ENCODE results near the gene EXOC3L2. TPM values are rescaled to one million over a fixed set of nuclear protein-coding genes. Genes with fewer than 3 reads are reported as not detected.

The EXOC3L2 gene
- total and polyA plus RNA-seq, 2 of the 8 experiments (the other 6 are each of a cell fraction or from before 2014, with no cell fraction given), result 1.4 to 1.6 TPM

- no peaks in the 10 kb centered on the region for H3K36me3 ChIP-seq (ENCODE audit: control insufficient read depth in 2 of 4, insufficient read depth in 4 of 4, low read length in 3 of 4)
- H2BK15ac ChIP-seq (ENCODE audit: low read length), result no peak overlapping the region
- 81% methylated on average over 10 of the region's 10 CpGs; no CpG with 5 or more reads in 1 of the 2 experiments for WGBS, 2 experiments (ENCODE audit: extremely low coverage in 1 of 2, insufficient coverage in 1 of 2, insufficient read length in 1 of 2, insufficient replicate concordance in 2 of 2, low coverage in 1 of 2, low lambda C conversion rate in 2 of 2, missing lambda C conversion rate in 1 of 2)
- no peak overlapping the region for H2BK5ac ChIP-seq (ENCODE audit: low read depth, low read length)
- H3K23ac ChIP-seq (ENCODE audit: insufficient read length), result no peak overlapping the region
- H3K4me2 ChIP-seq (ENCODE audit: insufficient read depth in 1 of 2, low read depth in 2 of 2, low read length in 2 of 2), result no peak overlapping the region
- H3K4me3 ChIP-seq (ENCODE audit: extremely low read depth in 1 of 4, insufficient read depth in 2 of 4, low read depth in 3 of 4, low read length in 4 of 4), result no peak overlapping the region
- H3K79me1 ChIP-seq (ENCODE audit: low read depth, low read length), result peaks cover 6% of the 10 kb centered on the region
- ChIA-PET POLR2A (ENCODE audit: partially characterized antibody) (interaction anchor here (1.1 kb wide), 1 partner anchor 9 kb away, joined by 5 read pairs; no protein-coding TSS in a partner anchor), CTCF (ENCODE audit: partially characterized antibody) (interaction anchor here (0.8 to 3.8 kb wide), 2 partner anchors 11 kb away, joined by 4 to 16 read pairs; no protein-coding TSS in a partner anchor)
- no peak overlapping the region for H2AK5ac ChIP-seq (ENCODE audit: low read depth, low read length)
- no peaks in the 10 kb centered on the region for H3K9me3 ChIP-seq (ENCODE audit: insufficient read depth in 2 of 2, low read depth in 1 of 2, low read length in 1 of 2)
- H3K79me2 ChIP-seq (ENCODE audit: control insufficient read depth in 1 of 2, insufficient read depth in 2 of 2, low read length in 2 of 2), result peaks cover 0 to 6% of the 10 kb centered on the region in 2 experiments; a peak in 1 of 4 replicates
- H2AFZ ChIP-seq (ENCODE audit: low read length), result no peak overlapping the region
- no peak overlapping the region for H3K56ac ChIP-seq (replicated peaks; ENCODE audit: insufficient read length, low read depth, low read length)
- peaks cover 3% of the 10 kb centered on the region in 2 experiments for H4K20me1 ChIP-seq (replicated peaks in 1 of 2; ENCODE audit: control insufficient read depth in 1 of 2, insufficient read depth in 2 of 2, low read length in 2 of 2)
- no peaks in the 10 kb centered on the region for H3K27me3 ChIP-seq (replicated peaks in 1 of 4; ENCODE audit: control insufficient read depth in 3 of 4, extremely low read depth in 1 of 4, insufficient read depth in 3 of 4, low read length in 3 of 4)
- H3K14ac ChIP-seq (ENCODE audit: insufficient read length), result no peak overlapping the region
- no peak overlapping the region for H2BK20ac ChIP-seq (ENCODE audit: low read length)
- H3K4me1 ChIP-seq (replicated peaks in 1 of 4; ENCODE audit: control insufficient read depth in 3 of 4, insufficient read depth in 4 of 4, low read length in 3 of 4), result peaks cover 0 to 5% (median 0%) of the 10 kb centered on the region in 4 experiments; a peak in 4 of 7 replicates
- H3K9ac ChIP-seq (replicated peaks in 1 of 4; ENCODE audit: extremely low read depth in 1 of 4, low read depth in 3 of 4, low read length in 3 of 4), result no peak overlapping the region
- H3K23me2 ChIP-seq (ENCODE audit: low read depth, low read length), result peaks cover 9% of the 10 kb centered on the region
- no peak overlapping the region for H4K5ac ChIP-seq (ENCODE audit: insufficient read length, low read depth, low read length)
- H4K91ac ChIP-seq (replicated peaks; ENCODE audit: insufficient read length, low read length), result no peak overlapping the region
- no peak overlapping the region for H4K8ac ChIP-seq (ENCODE audit: extremely low read depth, insufficient read depth, low read length)
- no peak overlapping the region for H2BK12ac ChIP-seq (ENCODE audit: low read depth, low read length)
- H3K27ac ChIP-seq (ENCODE audit: low read depth, low read length), result no peak overlapping the region
- FAIRE-seq (no peak), DNase-seq (ENCODE audit: low read depth in 1 of 2, low spot score in 2 of 2) (no peak)
- no peak overlapping the region for H3K18ac ChIP-seq (ENCODE audit: extremely low read depth, low read length)
- no peak overlapping the region for H3K4ac ChIP-seq (replicated peaks; ENCODE audit: insufficient read length, low read depth, low read length)
- no peak overlapping the region for H2BK120ac ChIP-seq (replicated peaks; ENCODE audit: low read depth, low read length)
- TF ChIP-seq TEAD4 (IDR thresholded peaks at IDR 0.05; ENCODE audit: low read depth, low read length) (no peak), POLR2A (IDR thresholded peaks at IDR 0.05; ENCODE audit: control extremely low read depth in 1 of 2, low read depth in 2 of 2, low read length in 2 of 2) (no peak), BRCA1 (IDR thresholded peaks at IDR 0.05; ENCODE audit: low read depth, low read length) (no peak), JUN (IDR thresholded peaks at IDR 0.05; ENCODE audit: low read depth, low read length) (no peak), GTF2F1 (IDR thresholded peaks at IDR 0.05; ENCODE audit: borderline replicate concordance, low read depth, low read length) (no peak), POU5F1 (IDR thresholded peaks at IDR 0.05; ENCODE audit: low read depth, low read length) (no peak), CBX5 (IDR thresholded peaks at IDR 0.05; ENCODE audit: low read depth, low read length) (no peak), BCL11A (IDR thresholded peaks at IDR 0.05; ENCODE audit: low read depth in 2 of 2, low read length in 2 of 2) (no peak), CTCF (IDR thresholded peaks at IDR 0.05; ENCODE audit: control extremely low read depth in 1 of 3, insufficient read depth in 1 of 3, low read depth in 1 of 3, low read length in 3 of 3) (no peak), EP300 (IDR thresholded peaks at IDR 0.05; ENCODE audit: borderline replicate concordance in 1 of 2, low read depth in 2 of 2, low read length in 2 of 2) (no peak)
Observed at GRCh38 chr19:45175515-45176345, 69.5 kb downstream of the EXOC3L2 start.

Measured in H1 (cell line).